Hepatocyte (in vitro differentiated cells): ENCODE data around the gene HERC3. TPM values are rescaled to one million over a fixed set of nuclear protein-coding genes. Genes with fewer than 3 reads are reported as not detected.

Source experiments
- DNase-seq: peaks from one replicate; pipeline ENCODE4 v3.0.0-alpha.2; 2016; ENCODE audit warnings: low spot score
- H2AFZ ChIP-seq: fragments of 200-600 bp; sonication (generic); 2 replicates; pipeline ENCODE4 v1.6.0; 2016; ENCODE audit warnings: antibody characterized with exemption, mild to moderate bottlenecking
- H3K27ac ChIP-seq: fragments of 200-600 bp; sonication (generic); 2 replicates; pipeline ENCODE4 v1.5.1; 2016; ENCODE audit warnings: mild to moderate bottlenecking
- H3K27me3 ChIP-seq: fragments of 200-600 bp; sonication (generic); 2 replicates; pipeline ENCODE4 v1.6.1; 2016
- H3K36me3 ChIP-seq: fragments of 200-600 bp; sonication (generic); replicated peaks from 2 replicates; pipeline ENCODE4 v1.5.1; 2016; ENCODE audit warnings: low read depth; ENCODE audit not compliant: insufficient read depth
- H3K4me1 ChIP-seq: fragments of 200-600 bp; sonication (generic); 2 replicates; pipeline ENCODE4 v1.5.1; 2016; ENCODE audit warnings: mild to moderate bottlenecking, moderate library complexity; ENCODE audit not compliant: insufficient read depth
- H3K4me2 ChIP-seq: fragments of 200-600 bp; sonication (generic); 2 replicates; pipeline ENCODE4 v1.6.0; 2016
- H3K4me3 ChIP-seq: fragments of 200-600 bp; sonication (generic); 2 replicates; pipeline ENCODE4 v1.5.1; 2016; ENCODE audit warnings: mild to moderate bottlenecking
- H3K79me2 ChIP-seq: fragments of 200-600 bp; sonication (generic); 2 replicates; pipeline ENCODE4 v1.6.0; 2017; ENCODE audit warnings: mild to moderate bottlenecking
- H3K9me2 ChIP-seq: fragments of 200-600 bp; sonication (generic); replicated peaks from 2 replicates; pipeline ENCODE4 v1.6.0; 2017; ENCODE audit warnings: mild to moderate bottlenecking; ENCODE audit not compliant: insufficient read depth
- H3K9me3 ChIP-seq: fragments of 200-600 bp; sonication (generic); 2 replicates; pipeline ENCODE4 v1.5.1; 2016; ENCODE audit warnings: low read depth, mild to moderate bottlenecking
- H4K20me1 ChIP-seq: fragments of 200-600 bp; sonication (generic); 2 replicates; pipeline ENCODE4 v1.6.0; 2016; ENCODE audit warnings: mild to moderate bottlenecking; ENCODE audit not compliant: insufficient read depth, poor library complexity, severe bottlenecking
- EZH2 ChIP-seq: fragments of 200-600 bp; sonication (generic); IDR thresholded peaks from 2 replicates; pipeline ENCODE4 v1.6.1; 2016; ENCODE audit warnings: antibody characterized with exemption, mild to moderate bottlenecking, borderline replicate concordance
- EZH2phosphoT487 ChIP-seq: fragments of 200-600 bp; sonication (generic); IDR thresholded peaks from one replicate; pipeline ENCODE4 v1.6.1; 2018; ENCODE audit warnings: antibody characterized with exemption, mild to moderate bottlenecking, low read depth, moderate library complexity; ENCODE audit not compliant: unreplicated experiment, severe bottlenecking
- WGBS: methylation state at CpG from one replicate; pipeline ENCODE4 v1.1.6; 2016; ENCODE audit warnings: low lambda C conversion rate; ENCODE audit errors: missing lambda C conversion rate; 5-methylcytosine and 5-hydroxymethylcytosine counted together
- polyA plus RNA-seq: library from polyadenylated mRNA; unstranded; fragments of >200 nt; fragmentation: Nextera tagmentation; extraction: Ambion mirVana; gene quantifications from 2 replicates; pipeline ENCODE4 v1.2.1, GENCODE V29; 2016
- total RNA-seq: library from RNA; depleted of rRNA; stranded (reverse); fragments of >200 nt; gene quantifications from 2 replicates; pipeline ENCODE4 v1.2.3, GENCODE V29; 2014
- TF ChIP-seq, protein P1 (sequence below): fragments of 200-600 bp; sonication (generic); IDR thresholded peaks from 2 replicates; pipeline ENCODE4 v1.5.1; 2016; ENCODE audit warnings: antibody characterized with exemption, mild to moderate bottlenecking; ENCODE audit not compliant: poor library complexity

Gene HERC3
- total and polyA plus RNA-seq, 2 experiments from 2014 or later, result 8.6 to 13.2 TPM

DNA sequence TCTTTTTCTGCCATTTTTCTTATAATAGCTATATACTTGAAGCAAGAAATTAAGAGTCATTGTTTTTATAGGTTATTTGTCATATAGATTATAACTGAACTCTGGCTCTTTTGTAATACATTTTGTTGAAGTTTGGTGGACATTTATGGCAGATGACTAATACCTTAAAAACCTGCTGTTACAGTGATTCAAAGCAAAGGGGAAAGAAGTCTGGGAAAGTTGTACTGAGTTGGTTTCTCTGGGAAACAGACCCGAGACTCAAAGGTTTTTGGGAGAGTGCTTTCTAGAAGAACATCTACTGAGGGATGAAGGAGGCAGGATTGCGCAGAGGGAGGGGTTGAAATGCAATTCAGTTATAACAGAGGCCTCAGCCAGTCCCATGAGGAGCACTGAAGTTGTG is 69.5 kb downstream of the HERC3 start:
- H3K4me1 ChIP-seq, result peaks cover 21% of the 10 kb centered on the region
- no peaks in the 10 kb centered on the region for H3K9me2 ChIP-seq
- H3K4me2 ChIP-seq, result no peak overlapping the region
- DNase-seq, result peak; percentile 5
- WGBS, result 80% methylated on average over 2 of the region's 2 CpGs
- H3K27ac ChIP-seq, result peak overlapping the region; percentile 23
- H3K79me2 ChIP-seq, result no peaks in the 10 kb centered on the region
- H3K36me3 ChIP-seq, result no peaks in the 10 kb centered on the region
- H3K4me3 ChIP-seq, result no peak overlapping the region
- H3K9me3 ChIP-seq, result no peaks in the 10 kb centered on the region
- no peaks in the 10 kb centered on the region for H4K20me1 ChIP-seq
- TF ChIP-seq, protein P1, sequence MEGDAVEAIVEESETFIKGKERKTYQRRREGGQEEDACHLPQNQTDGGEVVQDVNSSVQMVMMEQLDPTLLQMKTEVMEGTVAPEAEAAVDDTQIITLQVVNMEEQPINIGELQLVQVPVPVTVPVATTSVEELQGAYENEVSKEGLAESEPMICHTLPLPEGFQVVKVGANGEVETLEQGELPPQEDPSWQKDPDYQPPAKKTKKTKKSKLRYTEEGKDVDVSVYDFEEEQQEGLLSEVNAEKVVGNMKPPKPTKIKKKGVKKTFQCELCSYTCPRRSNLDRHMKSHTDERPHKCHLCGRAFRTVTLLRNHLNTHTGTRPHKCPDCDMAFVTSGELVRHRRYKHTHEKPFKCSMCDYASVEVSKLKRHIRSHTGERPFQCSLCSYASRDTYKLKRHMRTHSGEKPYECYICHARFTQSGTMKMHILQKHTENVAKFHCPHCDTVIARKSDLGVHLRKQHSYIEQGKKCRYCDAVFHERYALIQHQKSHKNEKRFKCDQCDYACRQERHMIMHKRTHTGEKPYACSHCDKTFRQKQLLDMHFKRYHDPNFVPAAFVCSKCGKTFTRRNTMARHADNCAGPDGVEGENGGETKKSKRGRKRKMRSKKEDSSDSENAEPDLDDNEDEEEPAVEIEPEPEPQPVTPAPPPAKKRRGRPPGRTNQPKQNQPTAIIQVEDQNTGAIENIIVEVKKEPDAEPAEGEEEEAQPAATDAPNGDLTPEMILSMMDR, result no peak
- no peaks in the 10 kb centered on the region for H3K27me3 ChIP-seq
- H2AFZ ChIP-seq, result no peak overlapping the region

DNA sequence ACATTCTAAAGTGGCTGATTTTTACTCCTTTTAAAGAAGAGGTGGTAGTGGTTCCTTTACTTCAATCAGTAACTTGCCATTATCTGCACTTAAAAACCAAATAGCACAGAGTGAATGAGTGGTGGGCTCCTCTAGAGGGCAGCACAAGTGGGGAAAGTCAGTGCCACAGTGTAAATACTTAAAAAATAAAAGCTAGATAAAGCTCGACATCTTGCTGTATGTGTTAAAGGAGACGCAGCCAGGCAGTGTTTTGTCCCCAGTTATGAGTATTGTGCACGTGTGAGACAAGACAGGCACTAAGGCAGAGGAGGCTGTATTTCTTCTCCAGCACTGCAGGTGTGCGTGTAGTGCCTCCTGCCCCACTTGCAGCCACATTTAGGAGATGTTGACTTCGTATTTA is 80.7 kb downstream of the HERC3 start:
- peak; percentile 47 for DNase-seq
- Histone ChIP-seq H3K4me1 (no peaks in the 10 kb centered on the region), H3K4me3 (no peak overlapping the region), H3K4me2 (no peak overlapping the region), H3K27me3 (no peaks in the 10 kb centered on the region), H3K9me3 (no peaks in the 10 kb centered on the region), H3K36me3 (no peaks in the 10 kb centered on the region), H3K79me2 (no peaks in the 10 kb centered on the region), H3K27ac (no peak overlapping the region), H4K20me1 (no peaks in the 10 kb centered on the region), H2AFZ (no peak overlapping the region), H3K9me2 (no peaks in the 10 kb centered on the region)
- TF ChIP-seq, protein P1, result peak; percentile 59
- TF ChIP-seq EZH2phosphoT487, result no peak
- WGBS, result 46% methylated on average over 5 of the region's 5 CpGs

DNA sequence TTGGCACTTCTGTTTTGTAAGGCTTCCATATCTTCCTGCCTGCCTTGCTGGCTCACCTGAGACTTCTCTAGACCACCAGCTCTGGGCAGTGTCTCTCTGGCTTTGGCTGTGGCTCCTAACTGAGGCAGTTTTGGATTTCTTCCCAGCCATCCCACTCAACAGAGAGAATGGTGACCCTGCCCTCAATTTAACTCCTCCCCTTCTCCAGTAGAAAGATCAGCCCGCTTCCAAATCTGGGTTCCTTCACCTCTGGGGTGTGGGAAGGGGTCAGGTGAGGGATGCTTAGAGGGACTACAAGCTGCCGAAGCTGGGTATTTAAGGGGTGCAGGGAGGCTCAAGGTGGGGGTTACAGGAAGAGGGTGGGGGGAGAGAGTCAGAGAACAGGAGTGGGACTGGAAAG is 81.6 kb downstream of the HERC3 start:
- WGBS, result 94% methylated on average over 2 of the region's 2 CpGs
- H2AFZ ChIP-seq, result no peak overlapping the region
- no peaks in the 10 kb centered on the region for H3K79me2 ChIP-seq
- no peaks in the 10 kb centered on the region for H3K27me3 ChIP-seq
- H3K4me1 ChIP-seq, result no peaks in the 10 kb centered on the region
- no peaks in the 10 kb centered on the region for H3K36me3 ChIP-seq
- TF ChIP-seq, protein P1, result no peak
- TF ChIP-seq EZH2 (no peak), EZH2phosphoT487 (no peak)
- no peak overlapping the region for H3K27ac ChIP-seq
- no peaks in the 10 kb centered on the region for H3K9me2 ChIP-seq
- no peak for DNase-seq
- H3K9me3 ChIP-seq, result no peaks in the 10 kb centered on the region
- H3K4me2 ChIP-seq, result no peak overlapping the region
- H4K20me1 ChIP-seq, result no peaks in the 10 kb centered on the region
- no peak overlapping the region for H3K4me3 ChIP-seq

DNA sequence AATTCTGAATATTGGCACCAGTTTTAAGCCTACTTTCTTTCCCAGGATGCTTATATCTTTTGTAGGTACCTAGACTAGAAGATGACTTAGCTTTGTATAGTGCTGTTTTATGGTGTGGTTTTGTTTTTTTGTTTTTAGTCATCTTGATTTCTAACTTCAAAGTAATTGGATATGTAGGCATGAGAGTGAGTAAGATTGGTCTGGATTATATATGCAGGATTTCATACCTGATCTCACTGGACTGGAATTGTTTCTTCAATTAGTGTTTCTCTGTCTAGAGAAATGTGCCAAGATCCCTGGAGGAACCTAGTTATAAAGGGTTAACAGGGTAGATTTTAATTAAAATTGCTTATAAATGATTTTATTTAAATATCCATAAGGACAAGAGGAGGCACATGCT is 82.3 kb downstream of the HERC3 start:
- Histone ChIP-seq H2AFZ (no peak overlapping the region), H3K79me2 (no peaks in the 10 kb centered on the region), H3K4me1 (no peaks in the 10 kb centered on the region), H3K27ac (no peak overlapping the region), H3K4me3 (no peak overlapping the region), H3K36me3 (no peaks in the 10 kb centered on the region), H3K4me2 (no peak overlapping the region), H3K27me3 (no peaks in the 10 kb centered on the region), H3K9me3 (no peaks in the 10 kb centered on the region), H3K9me2 (no peaks in the 10 kb centered on the region), H4K20me1 (no peaks in the 10 kb centered on the region)
- TF ChIP-seq EZH2, result no peak
- TF ChIP-seq EZH2phosphoT487, result no peak
- no peak for DNase-seq
